IPS DF 6.9 (cell line): ENCODE data around the gene SCUBE3.

Experiments
- DNase-seq: peaks from one replicate; pipeline ENCODE4 v3.0.0-alpha.2; 2013; ENCODE audit warnings: low read depth, low spot score
- H3K27ac ChIP-seq: one replicate; pipeline ENCODE4 v1.5.1; 2013; ENCODE audit warnings: low read length, control low read depth
- H3K27me3 ChIP-seq: 2 replicates; pipeline ENCODE4 v1.6.1; 2013; ENCODE audit warnings: mild to moderate bottlenecking, low read length; ENCODE audit not compliant: control insufficient read depth, insufficient read depth
- H3K36me3 ChIP-seq: 2 replicates; pipeline ENCODE4 v1.6.1; 2013; ENCODE audit warnings: low read length; ENCODE audit not compliant: control insufficient read depth, insufficient read depth
- H3K4me1 ChIP-seq: 2 replicates; pipeline ENCODE4 v1.6.1; 2013; ENCODE audit warnings: low read length; ENCODE audit not compliant: control insufficient read depth, insufficient read depth
- H3K4me3 ChIP-seq: 2 replicates; pipeline ENCODE4 v1.5.1; 2013; ENCODE audit warnings: mild to moderate bottlenecking, low read length
- H3K9me3 ChIP-seq: 2 replicates; pipeline ENCODE4 v1.6.1; 2013; ENCODE audit warnings: low read length, inconsistent platforms; ENCODE audit not compliant: control insufficient read depth, insufficient read depth
- WGBS: extraction: QIAGEN DNeasy Blood & Tissue Kit; methylation state at CpG from one replicate; pipeline ENCODE4 v1.1.7; 2013; ENCODE audit warnings: mixed read lengths, missing lambda C conversion rate; ENCODE audit not compliant: insufficient read length, insufficient coverage; 5-methylcytosine and 5-hydroxymethylcytosine counted together

Gene SCUBE3

DNA sequence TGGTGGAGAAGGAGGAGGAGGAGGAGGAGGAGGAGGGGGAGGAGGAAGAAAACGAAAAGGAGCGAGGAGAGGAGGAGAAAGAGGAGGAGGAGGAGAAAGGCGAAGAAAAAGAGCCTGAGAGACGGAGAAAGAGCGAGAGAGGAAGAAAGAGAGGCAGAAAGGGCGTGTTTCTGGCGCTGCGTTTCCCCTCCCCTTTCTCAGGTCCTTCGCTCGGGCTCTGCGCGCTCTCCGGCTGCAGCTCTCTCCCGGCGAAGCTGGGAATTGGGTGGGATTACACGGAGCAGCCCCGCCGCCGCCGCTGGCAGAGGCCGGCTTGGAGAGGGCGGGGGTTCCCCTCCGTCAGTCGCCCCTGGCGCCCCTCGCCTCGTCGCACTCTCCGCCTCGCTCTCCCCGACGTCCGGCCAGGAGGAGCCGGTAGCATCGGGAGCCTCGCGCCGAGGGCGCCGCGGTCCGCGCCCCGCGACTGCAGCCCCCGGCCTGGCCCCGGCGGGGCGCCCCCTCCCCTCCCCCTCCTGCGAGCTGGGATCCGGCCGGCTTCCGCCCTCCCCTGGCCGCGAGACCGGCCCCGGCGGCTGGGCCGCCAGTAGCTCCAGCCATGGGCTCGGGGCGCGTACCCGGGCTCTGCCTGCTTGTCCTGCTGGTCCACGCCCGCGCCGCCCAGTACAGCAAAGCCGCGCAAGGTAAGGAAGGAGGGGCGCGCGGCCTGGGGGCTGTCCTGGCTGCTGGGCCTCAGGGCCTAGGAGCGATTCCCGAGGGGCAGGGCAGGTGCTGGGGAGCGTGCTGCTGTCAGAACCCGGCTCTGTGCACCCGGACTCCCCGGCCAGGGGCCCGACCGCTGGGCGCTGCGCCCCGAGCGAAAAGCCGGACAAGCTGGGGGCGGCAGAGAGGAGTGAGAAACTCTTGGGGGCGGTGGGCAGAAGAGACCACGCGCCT, at the start of gene SCUBE3:
Gene SCUBE3 (plus strand): TSS at position 133 of the 933 bp plus-strand sequence. CDS start 463 bp downstream, at position 596.
- Histone ChIP-seq H3K4me1 (peaks cover 12% of the 10 kb centered on the region), H3K4me3 (peak within 1 kb of the TSS; percentile 47; the same call in 1 of the 2 replicates), H3K27me3 (peaks cover 53% of the 10 kb centered on the region), H3K36me3 (no peaks in the 10 kb centered on the region), H3K27ac (no peak within 1 kb of the TSS), H3K9me3 (no peaks in the 10 kb centered on the region)
- WGBS: no CpG with 5 or more reads among the region's 89 CpGs
- peak; percentile 35 for DNase-seq

GRCh38 chr6:35164277-35164676, 49.5 kb upstream of the SCUBE3 start:
- H3K27ac ChIP-seq: no peak overlapping the region
- H3K36me3 ChIP-seq: no peaks in the 10 kb centered on the region
- H3K4me3 ChIP-seq: no peak overlapping the region
- DNase-seq: no peak
- H3K27me3 ChIP-seq: no peaks in the 10 kb centered on the region
- no peaks in the 10 kb centered on the region for H3K9me3 ChIP-seq
- no peaks in the 10 kb centered on the region; the same call in 1 of the 2 replicates for H3K4me1 ChIP-seq
- 100% methylated on average over 1 of the region's 6 CpGs for WGBS

DNA sequence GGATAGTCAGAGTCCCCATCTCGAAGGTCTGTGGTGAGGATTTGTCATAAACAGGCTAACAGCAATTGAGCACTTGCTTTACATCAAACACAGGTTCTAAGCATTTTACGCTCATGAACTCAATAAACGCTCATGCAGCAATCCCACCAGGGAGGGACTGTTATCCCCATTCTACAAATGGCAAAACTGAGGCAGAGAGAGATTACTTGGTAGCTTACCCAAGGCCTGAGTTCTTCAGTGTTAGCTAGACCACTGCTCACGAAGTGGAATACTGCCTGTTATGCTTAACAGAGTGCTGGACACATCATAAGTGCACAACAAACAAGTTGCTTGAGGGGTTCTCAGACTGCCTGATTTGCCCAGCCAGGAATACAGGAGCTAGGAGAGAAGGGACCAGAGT, 48.9 kb upstream of the SCUBE3 start:
- no CpG with 5 or more reads among the region's 4 CpGs for whole genome bisulfite sequencing
- Histone ChIP-seq H3K4me3 (no peak overlapping the region), H3K9me3 (no peaks in the 10 kb centered on the region), H3K36me3 (no peaks in the 10 kb centered on the region), H3K27ac (no peak overlapping the region), H3K27me3 (no peaks in the 10 kb centered on the region), H3K4me1 (no peaks in the 10 kb centered on the region; the same call in 1 of the 2 replicates)
- DNase-seq: no peak

DNA sequence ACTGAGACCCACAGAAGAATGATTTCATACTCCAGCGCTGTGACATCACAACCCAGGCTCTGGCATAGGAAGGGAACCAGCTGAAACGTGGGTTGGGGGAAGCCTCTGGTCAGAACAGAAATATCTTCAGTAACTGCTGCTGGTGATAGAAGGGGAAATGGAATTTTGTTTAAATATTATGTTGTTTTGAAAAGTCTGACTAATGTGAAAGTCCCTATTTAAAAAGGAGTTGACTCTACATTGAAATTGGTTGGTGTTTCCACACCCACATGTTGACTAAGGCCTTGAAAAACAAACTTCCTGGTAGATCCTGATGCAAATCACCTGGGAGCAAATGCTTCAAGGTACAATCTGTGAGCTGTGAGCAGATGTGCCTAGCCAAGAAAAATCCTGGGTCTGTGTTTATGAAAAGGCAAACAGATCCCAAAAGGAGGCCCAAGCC, 48.1 kb upstream of the SCUBE3 start:
- H3K27ac ChIP-seq: no peak overlapping the region
- no peak overlapping the region for H3K4me3 ChIP-seq
- no peaks in the 10 kb centered on the region for H3K27me3 ChIP-seq
- no peaks in the 10 kb centered on the region; the same call in 1 of the 2 replicates for H3K4me1 ChIP-seq
- no peak for DNase-seq
- WGBS: no CpG with 5 or more reads among the region's 2 CpGs
- no peaks in the 10 kb centered on the region for H3K9me3 ChIP-seq
- no peaks in the 10 kb centered on the region for H3K36me3 ChIP-seq

DNA sequence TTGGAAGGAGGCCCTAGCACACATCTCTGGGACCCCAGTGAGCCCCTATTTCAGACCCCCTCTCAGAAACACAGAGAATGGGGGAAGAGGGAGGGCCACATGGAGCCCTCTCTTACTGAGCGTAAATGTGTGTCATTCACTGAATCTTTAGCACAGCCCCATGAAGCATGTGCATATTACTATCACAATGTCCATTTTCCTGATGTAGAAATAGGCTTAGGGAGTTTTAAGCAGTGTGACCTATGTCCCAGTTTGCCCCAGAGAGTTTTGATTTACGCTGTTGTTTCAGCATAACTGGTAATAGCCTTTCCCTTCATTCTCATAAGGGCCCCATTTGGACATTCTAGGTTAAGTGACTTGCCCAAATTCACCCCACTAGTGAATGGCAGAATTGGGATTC, 47.6 kb upstream of the SCUBE3 start:
- H3K36me3 ChIP-seq: no peaks in the 10 kb centered on the region
- H3K27ac ChIP-seq: no peak overlapping the region
- no peaks in the 10 kb centered on the region for H3K9me3 ChIP-seq
- no CpG with 5 or more reads among the region's 2 CpGs for WGBS
- H3K27me3 ChIP-seq: no peaks in the 10 kb centered on the region
- no peaks in the 10 kb centered on the region; the same call in 1 of the 2 replicates for H3K4me1 ChIP-seq
- H3K4me3 ChIP-seq: no peak overlapping the region
- no peak for DNase-seq

GRCh38 chr6:35166520-35166919, 47.2 kb upstream of the SCUBE3 start:
- no peak for DNase-seq
- Histone ChIP-seq H3K27ac (no peak overlapping the region), H3K4me1 (no peaks in the 10 kb centered on the region; the same call in 1 of the 2 replicates), H3K9me3 (no peaks in the 10 kb centered on the region), H3K36me3 (no peaks in the 10 kb centered on the region), H3K4me3 (no peak overlapping the region), H3K27me3 (no peaks in the 10 kb centered on the region)
- WGBS: no CpG with 5 or more reads among the region's 5 CpGs

DNA sequence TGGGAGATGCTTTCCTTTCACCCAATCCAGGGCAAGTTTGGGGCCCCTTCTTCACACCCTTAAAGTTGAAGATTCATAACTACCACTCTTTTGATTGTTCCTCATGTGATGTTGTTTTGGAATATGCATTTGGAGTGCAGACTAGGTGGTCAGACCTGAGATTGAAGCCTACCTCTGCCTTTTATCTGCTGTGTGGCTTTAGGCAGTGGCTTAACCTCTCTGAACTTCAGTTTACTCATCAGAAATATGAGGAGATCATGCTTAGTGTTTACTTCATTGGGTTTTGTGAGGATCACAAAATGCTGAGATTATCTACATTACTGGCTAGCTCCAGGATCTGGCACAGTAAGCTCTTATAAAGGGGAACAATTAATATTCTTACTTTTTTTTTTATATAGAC, 46.3 kb upstream of the SCUBE3 start:
- Histone ChIP-seq H3K36me3 (no peaks in the 10 kb centered on the region), H3K27ac (no peak overlapping the region), H3K9me3 (no peaks in the 10 kb centered on the region), H3K4me1 (no peaks in the 10 kb centered on the region; the same call in 1 of the 2 replicates), H3K4me3 (no peak overlapping the region), H3K27me3 (no peaks in the 10 kb centered on the region)
- no peak for DNase-seq

GRCh38 chr6:35168461-35168861, 45.3 kb upstream of the SCUBE3 start:
- Histone ChIP-seq H3K4me1 (no peaks in the 10 kb centered on the region; the same call in 1 of the 2 replicates), H3K27me3 (no peaks in the 10 kb centered on the region), H3K36me3 (no peaks in the 10 kb centered on the region), H3K27ac (no peak overlapping the region), H3K9me3 (no peaks in the 10 kb centered on the region), H3K4me3 (no peak overlapping the region)
- WGBS: no CpG with 5 or more reads among the region's 7 CpGs
- no peak for DNase-seq

DNA sequence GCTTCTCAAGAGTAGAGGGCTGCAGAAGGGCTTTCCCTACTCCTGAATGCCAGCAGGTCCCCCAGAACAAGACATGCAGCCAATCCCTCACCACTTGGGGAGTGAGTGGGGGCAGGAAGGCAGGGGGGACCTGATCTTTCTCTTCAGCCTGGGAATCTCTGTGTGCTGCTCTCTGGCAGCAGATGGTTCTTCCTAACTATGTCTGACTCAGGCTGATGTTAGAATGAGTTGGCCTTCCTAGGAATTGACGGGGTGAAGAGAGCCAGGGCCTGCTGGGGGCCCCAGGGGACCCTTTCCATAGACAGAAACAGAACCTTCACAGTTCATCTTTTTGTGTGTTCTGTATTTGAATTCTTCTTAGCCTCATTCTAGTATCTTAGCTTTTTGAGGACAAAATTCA, 43.6 kb upstream of the SCUBE3 start:
- H3K9me3 ChIP-seq: no peaks in the 10 kb centered on the region
- DNase-seq: no peak
- no peaks in the 10 kb centered on the region for H3K27me3 ChIP-seq
- no peaks in the 10 kb centered on the region; the same call in 1 of the 2 replicates for H3K4me1 ChIP-seq
- H3K27ac ChIP-seq: no peak overlapping the region
- no CpG with 5 or more reads among the region's 1 CpG for WGBS
- H3K36me3 ChIP-seq: no peaks in the 10 kb centered on the region
- H3K4me3 ChIP-seq: no peak overlapping the region

- no peaks in the 10 kb centered on the region for H3K36me3 ChIP-seq
- H3K4me3 ChIP-seq: no peak overlapping the region
- H3K27me3 ChIP-seq: no peaks in the 10 kb centered on the region
- no peak for DNase-seq
- no peak overlapping the region for H3K27ac ChIP-seq
- H3K9me3 ChIP-seq: no peaks in the 10 kb centered on the region
- WGBS: no CpG with 5 or more reads among the region's 3 CpGs
- H3K4me1 ChIP-seq: no peaks in the 10 kb centered on the region; the same call in 1 of the 2 replicates
Measured at GRCh38 chr6:35170891-35171290, 42.9 kb upstream of the SCUBE3 start.
